Stomach (tissue), 9 donors: ENCODE results near the gene PPCDC. TPM values are rescaled to one million over a fixed set of nuclear protein-coding genes. Genes with fewer than 3 reads are reported as not detected.
"Not testable (repeated sequence)": the region's sequence is repeated elsewhere in the genome, so short reads cannot be mapped to it uniquely, and the experiment has no call there.

ENCODE experiments used
- DNase-seq, 2 donors: peaks; one replicate each; pipeline versions ENCODE4 v3.0.0 to v3.0.0-alpha.2; 2013 to 2019
- H3K27ac ChIP-seq, 5 donors: fragments of 200-600 bp in 4 of 5; sonication (generic) in 4 of 5; one replicate each; pipeline ENCODE4 v1.5.1; 2013 to 2019; ENCODE audit warnings: mild to moderate bottlenecking in 1 of 5, moderate library complexity in 1 of 5
- H3K27me3 ChIP-seq, 3 donors: fragments of 200-600 bp; sonication (generic); one replicate each; pipeline ENCODE4 v1.5.1; 2017 to 2019; ENCODE audit warnings: mixed run types in 1 of 3
- H3K36me3 ChIP-seq, 4 donors: fragments of 200-600 bp; sonication (generic); 1 replicate in 3 of 4; 2 replicates in 1 of 4; pipeline ENCODE4 v1.5.1; 2016 to 2019
- H3K4me1 ChIP-seq, 4 donors: fragments of 200-600 bp; sonication (generic); one replicate each; pipeline ENCODE4 v1.5.1; 2016 to 2019
- H3K4me3 ChIP-seq, 4 donors: fragments of 200-600 bp; sonication (generic) in 3 of 4; one replicate each; pipeline ENCODE4 v1.5.1; 2016 to 2019; ENCODE audit warnings: mild to moderate bottlenecking in 1 of 4
- H3K9me3 ChIP-seq, 4 donors: fragments of 200-600 bp; sonication (generic); one replicate each; pipeline ENCODE4 v1.5.1; 2016 to 2019
- EP300 ChIP-seq: sonication (generic); formaldehyde crosslinking; IDR thresholded peaks from one replicate; pipeline ENCODE4 v1.6.1; 2017; ENCODE audit warnings: antibody characterized with exemption
- POLR2A ChIP-seq, 4 donors: fragments of 450-650 bp; IDR thresholded peaks; one replicate each; pipeline ENCODE4 v1.6.1; 2016; ENCODE audit warnings: antibody characterized with exemption in 4 of 4, control low read depth in 2 of 4, mild to moderate bottlenecking in 1 of 4, moderate library complexity in 1 of 4
- POLR2AphosphoS5 ChIP-seq, 3 donors: sonication (generic); formaldehyde crosslinking; IDR thresholded peaks; one replicate each; pipeline ENCODE4 v1.6.1; 2016; ENCODE audit warnings: antibody characterized with exemption in 3 of 3
- WGBS, 5 donors: extraction: QIAGEN DNeasy Blood & Tissue Kit in 3 of 5; methylation state at CpG; one replicate each; pipeline versions ENCODE4 v1.1.5 to v1.1.7; 2013 to 2018; 5-methylcytosine and 5-hydroxymethylcytosine counted together
- intact Hi-C: fragments of 100-400 bp; cut with DNase I; formaldehyde crosslinking; loops from one replicate; pipeline ENCODE4 v1.15.1; 2023; ENCODE audit warnings: low total_unique reads
- polyA plus RNA-seq, 3 donors: library from polyadenylated mRNA; stranded (reverse); fragments of 200-250 nt; gene quantifications; one replicate each; pipeline ENCODE4 v1.2.3, GENCODE V29; 2013
- total RNA-seq, 5 donors: library from RNA; depleted of rRNA; stranded (reverse); fragments of >200 nt; gene quantifications; one replicate each; pipeline versions ENCODE4 v1.1.0 to v1.2.3, GENCODE V29; 2014 to 2016
- TF ChIP-seq, protein P1 (sequence below), 7 experiments: fragments of 450-650 bp in 4 of 7; fragments of 200-600 bp in 3 of 7; sonication (generic) in 3 of 7; IDR thresholded peaks; one replicate each; pipeline ENCODE4 v1.5.1; 2016 to 2019; ENCODE audit warnings: antibody characterized with exemption in 7 of 7, control low read depth in 2 of 7, mild to moderate bottlenecking in 1 of 7
- donor health status: healthy with polysubstance abuse.
- donor health status: Bipolar disorder and iron deficiency.
- donor health status: healthy.

The PPCDC gene
- total and polyA plus RNA-seq, 8 donors = 3.2 to 74.1 (median 22.8) TPM

- Histone ChIP-seq H3K36me3 (no peaks in the 10 kb centered on the region), H3K4me1 (peaks cover 0 to 22% (median 3%) of the 10 kb centered on the region in 4 donors), H3K9me3 (peaks cover 0 to 2% (median under 1%) of the 10 kb centered on the region in 4 donors), H3K27ac (no peak overlapping the region), H3K27me3 (no peaks in the 10 kb centered on the region), H3K4me3 (no peak overlapping the region)
- no peak for TF ChIP-seq POLR2AphosphoS5 (IDR thresholded peaks at IDR 0.05)
- TF ChIP-seq POLR2A (IDR thresholded peaks at IDR 0.05) = no peak
- TF ChIP-seq, protein P1, sequence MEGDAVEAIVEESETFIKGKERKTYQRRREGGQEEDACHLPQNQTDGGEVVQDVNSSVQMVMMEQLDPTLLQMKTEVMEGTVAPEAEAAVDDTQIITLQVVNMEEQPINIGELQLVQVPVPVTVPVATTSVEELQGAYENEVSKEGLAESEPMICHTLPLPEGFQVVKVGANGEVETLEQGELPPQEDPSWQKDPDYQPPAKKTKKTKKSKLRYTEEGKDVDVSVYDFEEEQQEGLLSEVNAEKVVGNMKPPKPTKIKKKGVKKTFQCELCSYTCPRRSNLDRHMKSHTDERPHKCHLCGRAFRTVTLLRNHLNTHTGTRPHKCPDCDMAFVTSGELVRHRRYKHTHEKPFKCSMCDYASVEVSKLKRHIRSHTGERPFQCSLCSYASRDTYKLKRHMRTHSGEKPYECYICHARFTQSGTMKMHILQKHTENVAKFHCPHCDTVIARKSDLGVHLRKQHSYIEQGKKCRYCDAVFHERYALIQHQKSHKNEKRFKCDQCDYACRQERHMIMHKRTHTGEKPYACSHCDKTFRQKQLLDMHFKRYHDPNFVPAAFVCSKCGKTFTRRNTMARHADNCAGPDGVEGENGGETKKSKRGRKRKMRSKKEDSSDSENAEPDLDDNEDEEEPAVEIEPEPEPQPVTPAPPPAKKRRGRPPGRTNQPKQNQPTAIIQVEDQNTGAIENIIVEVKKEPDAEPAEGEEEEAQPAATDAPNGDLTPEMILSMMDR (IDR thresholded peaks at IDR 0.05) = no peak
- DNase-seq = no peak
- 78 to 94% (median 85%) methylated on average over 4 of the region's 4 CpGs for WGBS, 5 donors
- intact Hi-C loops = no loop called here
These were observed 47.3 kb downstream of the PPCDC start for GRCh38 chr15:75070674-75071073.

DNA sequence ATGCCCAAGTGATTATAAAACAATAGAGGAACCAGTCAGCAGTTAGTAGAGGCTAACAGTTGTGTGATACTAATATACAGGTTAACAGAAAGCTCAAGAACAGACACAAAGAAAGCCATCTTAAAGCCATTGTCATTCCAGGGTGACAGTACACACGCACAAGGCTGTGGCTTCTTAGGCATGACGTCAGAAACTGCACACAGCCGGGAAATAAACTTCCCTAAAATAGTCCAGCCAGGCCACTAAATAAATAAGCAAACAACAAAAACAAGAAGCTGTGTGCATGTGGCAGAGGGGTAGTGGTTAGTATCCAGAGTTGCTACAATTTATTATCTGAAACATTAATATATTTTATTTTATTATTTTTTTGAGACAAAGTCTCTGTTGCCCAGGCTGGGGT, 49.8 kb downstream of the PPCDC start:
- intact Hi-C loops = no loop called here
- Histone ChIP-seq H3K4me3 (no peak overlapping the region), H3K27ac (peak overlapping the region in 1 of 5 donors; percentile 60), H3K36me3 (no peaks in the 10 kb centered on the region), H3K27me3 (no peaks in the 10 kb centered on the region), H3K4me1 (peaks cover 0 to 3% (median 0%) of the 10 kb centered on the region in 4 donors), H3K9me3 (peaks cover 0 to 12% (median 9%) of the 10 kb centered on the region in 4 donors)
- TF ChIP-seq, protein P1 (IDR thresholded peaks at IDR 0.05) = no peak
- no peak for TF ChIP-seq EP300
- no peak for TF ChIP-seq POLR2AphosphoS5 (IDR thresholded peaks at IDR 0.05)
- TF ChIP-seq POLR2A (IDR thresholded peaks at IDR 0.05) = no peak
- DNase-seq = no peak
- WGBS, 5 donors = 48 to 68% (median 66%) methylated on average over 3 of the region's 3 CpGs

- intact Hi-C loops = no loop called here
- Histone ChIP-seq H3K27ac (no peak overlapping the region), H3K36me3 (no peaks in the 10 kb centered on the region), H3K4me3 (no peak overlapping the region), H3K9me3 (peaks cover 0 to 12% (median 9%) of the 10 kb centered on the region in 4 donors), H3K27me3 (no peaks in the 10 kb centered on the region), H3K4me1 (peaks cover 0 to 3% (median 0%) of the 10 kb centered on the region in 4 donors)
- no peak for TF ChIP-seq POLR2AphosphoS5 (IDR thresholded peaks at IDR 0.05)
- no peak for TF ChIP-seq POLR2A (IDR thresholded peaks at IDR 0.05)
- TF ChIP-seq EP300 = no peak
- TF ChIP-seq, protein P1 (IDR thresholded peaks at IDR 0.05) = no peak
- 64 to 92% (median 89%) methylated on average over 1 to 2 of the region's 2 CpGs for WGBS, 5 donors
- DNase-seq = no peak
These were observed 52.9 kb downstream of the PPCDC start for GRCh38 chr15:75076277-75076676.

DNA sequence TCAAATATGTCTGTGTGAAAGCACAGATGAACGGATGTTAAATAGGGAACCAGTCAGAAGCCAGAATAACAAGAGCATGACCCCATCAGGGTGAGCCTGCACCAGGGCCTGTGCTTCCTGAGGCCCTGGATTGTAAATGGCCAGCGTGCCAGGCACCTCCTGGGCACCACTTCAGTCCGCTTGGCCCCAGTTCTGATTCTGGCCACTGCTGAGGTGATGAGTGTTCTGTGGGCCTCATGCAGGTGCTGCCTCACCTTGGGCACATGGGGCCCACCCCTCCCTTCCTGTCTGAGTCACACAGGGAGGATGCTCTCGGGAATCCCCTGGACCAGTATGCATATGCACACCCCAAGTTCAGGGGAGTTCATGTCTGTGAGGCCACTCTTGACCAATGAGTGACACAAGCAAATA, 54.2 kb downstream of the PPCDC start:
- 83 to 91% (median 85%) methylated on average over 3 to 4 of the region's 4 CpGs for WGBS, 5 donors
- H3K27me3 ChIP-seq, H3K4me3 ChIP-seq, DNase-seq, intact Hi-C loops, H3K4me1 ChIP-seq, H3K36me3 ChIP-seq, H3K27ac ChIP-seq: not testable (repeated sequence)
- peaks cover 0 to 12% (median 9%) of the 10 kb centered on the region in 4 donors for H3K9me3 ChIP-seq

DNA sequence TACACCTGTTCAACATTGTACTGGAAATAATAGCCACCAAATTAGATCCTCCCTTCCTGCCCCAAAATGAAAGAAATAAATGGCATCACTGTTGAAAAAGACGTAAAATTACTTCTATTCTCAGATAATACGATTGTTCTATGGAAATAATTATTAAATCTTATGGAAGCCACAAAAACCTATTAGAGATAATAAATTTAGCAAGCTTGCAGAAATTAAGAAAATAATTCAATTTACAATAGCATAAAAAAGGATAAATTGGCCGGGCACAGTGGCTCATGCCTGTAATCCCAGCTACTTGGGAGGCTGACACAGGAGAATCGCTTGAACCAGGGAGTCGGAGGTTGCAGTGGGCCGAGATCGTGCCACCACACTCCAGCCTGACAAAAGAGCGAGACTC, 57.8 kb downstream of the PPCDC start:
- Histone ChIP-seq H3K36me3 (no peaks in the 10 kb centered on the region), H3K27me3 (no peaks in the 10 kb centered on the region), H3K27ac (no peak overlapping the region), H3K4me1 (no peaks in the 10 kb centered on the region), H3K4me3 (no peak overlapping the region), H3K9me3 (peaks cover 0 to 12% (median 7%) of the 10 kb centered on the region in 4 donors)
- TF ChIP-seq EP300 (no peak), POLR2A (IDR thresholded peaks at IDR 0.05) (no peak), POLR2AphosphoS5 (IDR thresholded peaks at IDR 0.05) (no peak)
- TF ChIP-seq, protein P1 (IDR thresholded peaks at IDR 0.05) = no peak
- intact Hi-C loops = no loop called here
- no peak for DNase-seq
- WGBS, 5 donors = 93 to 96% (median 94%) methylated on average over 8 of the region's 8 CpGs
